Lower lobe of right lung (tissue), 2 donors: ENCODE measurements around the gene UGGT2. TPM values are rescaled to one million over a fixed set of nuclear protein-coding genes. Genes with fewer than 3 reads are reported as not detected.
A peak's percentile ranks its signal among the peaks of the same experiment; 100 is the strongest.

ENCODE experiments used
- ATAC-seq, 2 donors: fragments of 200-7000 bp; cut with Tn5 transposase; one replicate each; pipeline ENCODE4 v1.9.1; 2020 to 2022; ENCODE audit warnings: mild to moderate bottlenecking in 2 of 2, moderate library complexity in 2 of 2
- DNase-seq: peaks from one replicate; pipeline ENCODE4 v3.0.0-alpha.2; 2020
- H3K27ac ChIP-seq: fragments of 200-600 bp; one replicate; pipeline ENCODE4 v1.8.0; 2022
- H3K27me3 ChIP-seq: fragments of 200-600 bp; one replicate; pipeline ENCODE4 v1.8.0; 2022; ENCODE audit warnings: low read depth
- H3K36me3 ChIP-seq: fragments of 200-600 bp; one replicate; pipeline ENCODE4 v1.8.0; 2022; ENCODE audit warnings: mild to moderate bottlenecking
- H3K4me1 ChIP-seq: fragments of 200-600 bp; one replicate; pipeline ENCODE4 v1.8.0; 2022
- H3K4me3 ChIP-seq: fragments of 200-600 bp; one replicate; pipeline ENCODE4 v1.8.0; 2022; ENCODE audit warnings: mild to moderate bottlenecking
- H3K9me3 ChIP-seq: fragments of 200-600 bp; one replicate; pipeline ENCODE4 v1.8.0; 2022
- intact Hi-C: fragments of 100-400 bp; cut with DNase I; formaldehyde crosslinking; loops from one replicate; pipeline ENCODE4 v1.11.0; 2022
- total RNA-seq: library from RNA; stranded (reverse); fragmentation: NEBNext Ultra II Directional; extraction: Animal tissue kit (Norgen Biotek cat#: 25700); gene quantifications from one replicate; pipeline ENCODE4 v1.2.1, GENCODE V29; 2021
- TF ChIP-seq, protein P1 (sequence below): fragments of 200-600 bp; IDR thresholded peaks from one replicate; pipeline ENCODE4 v1.8.0; 2022; ENCODE audit warnings: antibody characterized with exemption, mild to moderate bottlenecking
- donor health status: DM: no; HTN: yes; CAD: no; lungs with severe emphysema.

UGGT2 gene
- total RNA-seq, 1 donor from 2014 or later, result 18.0 TPM

DNA sequence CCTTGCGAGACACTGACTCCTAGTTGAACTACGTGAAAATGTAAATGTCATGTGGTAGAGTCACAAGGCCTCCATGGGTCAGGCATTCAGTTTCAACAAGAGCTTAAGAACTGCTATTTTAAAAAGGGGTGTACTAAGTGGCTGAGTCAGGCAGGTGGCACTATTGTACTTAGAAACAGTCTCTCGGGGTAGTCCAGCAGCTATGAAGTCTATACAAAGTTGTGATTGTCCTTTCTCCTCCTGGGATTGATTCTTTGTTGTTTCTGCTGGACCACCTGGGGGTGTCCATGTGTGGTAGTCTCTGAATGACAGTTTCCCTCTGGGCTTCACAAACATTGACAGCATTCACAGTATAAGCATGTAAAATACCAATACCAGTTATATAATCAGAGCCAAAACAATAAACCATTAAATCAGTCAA is 33.0 kb downstream of the UGGT2 start:
- H3K9me3 ChIP-seq, result peaks cover 8% of the 10 kb centered on the region
- no peak for DNase-seq
- no peak overlapping the region for H3K27ac ChIP-seq
- no peaks in the 10 kb centered on the region for H3K27me3 ChIP-seq
- intact Hi-C loops, result no loop called here
- no peak overlapping the region for H3K4me3 ChIP-seq
- TF ChIP-seq, protein P1, sequence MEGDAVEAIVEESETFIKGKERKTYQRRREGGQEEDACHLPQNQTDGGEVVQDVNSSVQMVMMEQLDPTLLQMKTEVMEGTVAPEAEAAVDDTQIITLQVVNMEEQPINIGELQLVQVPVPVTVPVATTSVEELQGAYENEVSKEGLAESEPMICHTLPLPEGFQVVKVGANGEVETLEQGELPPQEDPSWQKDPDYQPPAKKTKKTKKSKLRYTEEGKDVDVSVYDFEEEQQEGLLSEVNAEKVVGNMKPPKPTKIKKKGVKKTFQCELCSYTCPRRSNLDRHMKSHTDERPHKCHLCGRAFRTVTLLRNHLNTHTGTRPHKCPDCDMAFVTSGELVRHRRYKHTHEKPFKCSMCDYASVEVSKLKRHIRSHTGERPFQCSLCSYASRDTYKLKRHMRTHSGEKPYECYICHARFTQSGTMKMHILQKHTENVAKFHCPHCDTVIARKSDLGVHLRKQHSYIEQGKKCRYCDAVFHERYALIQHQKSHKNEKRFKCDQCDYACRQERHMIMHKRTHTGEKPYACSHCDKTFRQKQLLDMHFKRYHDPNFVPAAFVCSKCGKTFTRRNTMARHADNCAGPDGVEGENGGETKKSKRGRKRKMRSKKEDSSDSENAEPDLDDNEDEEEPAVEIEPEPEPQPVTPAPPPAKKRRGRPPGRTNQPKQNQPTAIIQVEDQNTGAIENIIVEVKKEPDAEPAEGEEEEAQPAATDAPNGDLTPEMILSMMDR, result peak; percentile 51
- no peaks in the 10 kb centered on the region for H3K4me1 ChIP-seq
- H3K36me3 ChIP-seq, result peaks cover 5% of the 10 kb centered on the region
- peak; percentile 71 to 87 for ATAC-seq

DNA sequence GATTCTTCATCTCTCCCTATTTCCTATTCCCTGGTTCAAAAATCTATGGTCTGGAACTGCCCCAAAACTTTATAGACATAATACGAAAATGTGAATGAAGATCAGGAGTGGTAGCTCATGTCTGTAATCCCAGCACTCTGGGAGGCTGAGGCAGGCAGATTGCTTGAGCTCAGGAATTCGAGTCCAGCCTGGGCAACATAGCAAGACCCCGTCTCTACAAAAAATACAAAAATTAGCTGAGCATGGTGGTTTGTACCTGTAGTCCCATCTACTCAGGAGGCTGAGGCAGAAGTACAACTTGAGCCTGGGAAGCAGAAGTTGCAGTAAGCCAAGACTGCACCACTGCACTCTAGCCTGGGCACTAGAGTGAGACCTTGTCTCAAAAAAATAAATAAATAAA is 35.1 kb downstream of the UGGT2 start:
- Histone ChIP-seq H3K4me1 (no peaks in the 10 kb centered on the region), H3K27ac (no peak overlapping the region), H3K4me3 (no peak overlapping the region), H3K36me3 (no peaks in the 10 kb centered on the region), H3K27me3 (no peaks in the 10 kb centered on the region), H3K9me3 (peaks cover 8% of the 10 kb centered on the region)
- TF ChIP-seq, protein P1, result no peak
- ATAC-seq (no peak), DNase-seq (no peak)
- intact Hi-C loops, result no loop called here

DNA sequence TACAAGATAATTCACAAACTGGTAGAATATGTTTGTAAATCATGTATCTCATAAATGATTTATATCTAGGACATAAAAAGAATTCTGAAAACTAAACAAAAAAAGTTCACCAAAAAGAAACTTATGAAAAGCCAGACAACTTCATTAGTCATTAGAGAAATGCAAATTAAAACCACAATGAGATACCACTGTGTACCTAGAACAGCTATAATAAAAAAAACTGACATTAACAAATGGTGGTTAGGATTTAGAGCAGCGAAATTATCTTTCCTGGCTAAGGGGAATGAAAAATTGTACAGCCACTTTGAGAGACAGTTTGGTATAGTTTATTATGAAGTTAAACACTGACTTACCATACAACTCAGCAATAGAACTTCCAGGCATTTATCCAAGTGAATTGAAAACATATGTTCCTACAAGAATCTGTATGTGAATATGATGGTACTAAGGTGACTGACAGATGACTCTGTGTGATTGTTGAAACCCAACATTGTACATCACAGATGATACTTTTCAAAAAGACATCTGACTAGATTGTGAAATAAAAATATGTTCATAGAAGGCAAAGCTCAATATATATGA is 41.8 kb downstream of the UGGT2 start:
- no peak overlapping the region for H3K4me3 ChIP-seq
- intact Hi-C loops, result no loop called here
- peaks cover 4% of the 10 kb centered on the region for H3K36me3 ChIP-seq
- ATAC-seq, result no peak
- no peak for DNase-seq
- TF ChIP-seq, protein P1, result no peak
- peaks cover 6% of the 10 kb centered on the region for H3K9me3 ChIP-seq
- no peaks in the 10 kb centered on the region for H3K27me3 ChIP-seq
- H3K27ac ChIP-seq, result no peak overlapping the region
- H3K4me1 ChIP-seq, result no peaks in the 10 kb centered on the region

DNA sequence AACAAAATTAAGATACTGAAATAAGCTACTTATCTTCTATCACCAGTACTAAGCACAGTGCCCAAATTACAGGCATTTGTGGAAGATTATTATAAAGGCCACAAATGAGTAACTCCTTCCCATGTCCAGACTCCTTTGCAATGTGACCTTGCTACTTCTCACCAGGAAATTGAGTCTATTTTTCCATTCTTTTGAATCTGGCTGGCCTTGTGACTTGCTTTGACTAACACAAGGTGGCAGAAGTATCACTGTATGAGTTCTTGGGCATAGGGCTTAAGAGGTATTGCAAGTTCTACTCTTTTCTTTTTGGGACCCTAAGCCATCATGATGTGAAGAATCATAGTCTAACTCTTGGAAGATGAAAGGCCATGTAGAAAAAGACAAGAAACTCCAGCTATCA is 49.9 kb downstream of the UGGT2 start:
- no peak overlapping the region for H3K27ac ChIP-seq

DNA sequence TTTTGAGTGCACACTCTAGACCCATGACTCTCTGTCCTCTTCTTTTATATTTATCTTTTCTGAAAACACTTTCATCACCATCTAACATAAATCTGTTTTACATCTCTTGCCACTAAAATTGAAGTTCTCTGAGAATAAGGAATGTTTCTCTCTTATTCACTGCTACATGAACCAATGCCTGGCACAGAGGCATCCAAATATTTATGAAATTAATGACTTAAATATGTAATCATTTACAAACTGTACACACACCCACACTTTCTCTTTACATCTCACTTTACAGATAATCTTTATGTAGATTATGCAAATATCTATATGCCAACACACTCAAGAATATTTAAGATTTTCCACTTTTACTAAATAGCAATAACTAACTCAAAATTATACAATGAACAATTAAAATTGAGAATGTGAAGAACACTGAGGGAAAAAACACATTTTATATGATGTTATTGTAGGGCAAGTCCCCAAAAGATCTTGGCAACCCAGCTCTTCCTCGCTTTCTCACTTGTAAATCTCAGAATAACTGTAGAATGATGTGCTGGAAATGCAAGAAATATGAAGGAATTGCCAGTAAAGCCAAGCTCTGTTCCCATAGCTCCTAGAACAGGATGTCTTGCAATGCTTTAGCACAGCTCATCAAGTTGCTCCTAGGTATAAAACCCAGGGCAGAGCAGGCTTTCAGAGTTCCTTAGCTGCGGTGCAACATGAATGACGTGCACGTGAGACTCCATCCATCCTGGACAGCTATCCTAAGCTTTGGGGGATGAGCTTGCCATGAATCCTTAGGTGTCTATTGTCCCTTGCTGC is 50.7 kb downstream of the UGGT2 start:
- Histone ChIP-seq H3K27ac (no peak overlapping the region), H3K36me3 (no peaks in the 10 kb centered on the region), H3K4me3 (no peak overlapping the region), H3K9me3 (no peaks in the 10 kb centered on the region), H3K4me1 (no peaks in the 10 kb centered on the region), H3K27me3 (no peaks in the 10 kb centered on the region)
- ATAC-seq (no peak), DNase-seq (no peak)
- TF ChIP-seq, protein P1, result no peak
- intact Hi-C loops, result no loop called here

More for the DNA sequence above, 49.9 kb downstream of the UGGT2 start:
- DNase-seq, result no peak
- no peaks in the 10 kb centered on the region for H3K9me3 ChIP-seq
- TF ChIP-seq, protein P1, result no peak
- intact Hi-C loops, result no loop called here
- H3K36me3 ChIP-seq, result no peaks in the 10 kb centered on the region
- ATAC-seq, result no peak
- H3K4me3 ChIP-seq, result no peak overlapping the region
- H3K4me1 ChIP-seq, result no peaks in the 10 kb centered on the region
- no peaks in the 10 kb centered on the region for H3K27me3 ChIP-seq
